Fibroblast of lung (primary cell): ENCODE data around the gene KIF1B. TPM values are rescaled to one million over a fixed set of nuclear protein-coding genes. Genes with fewer than 3 reads are reported as not detected.

Experiments
- DNase-seq, 2 donors: peaks; one replicate each; pipeline versions ENCODE4 v3.0.0 to v3.0.0-alpha.2; 2010; ENCODE audit warnings: low read depth in 2 of 2
- H2AFZ ChIP-seq: 2 replicates; pipeline ENCODE4 v1.5.1; 2012; ENCODE audit warnings: low read length, control low read depth, inconsistent platforms
- H3K27ac ChIP-seq: 2 replicates; pipeline ENCODE4 v1.5.1; 2011; ENCODE audit warnings: low read length, control low read depth; ENCODE audit not compliant: insufficient read depth
- H3K27me3 ChIP-seq: 2 replicates; pipeline ENCODE4 v1.5.1; 2011; ENCODE audit warnings: mild to moderate bottlenecking, low read length; ENCODE audit not compliant: control insufficient read depth, insufficient read depth
- H3K36me3 ChIP-seq: 2 replicates; pipeline ENCODE4 v1.5.1; 2011; ENCODE audit warnings: low read length; ENCODE audit not compliant: control insufficient read depth, insufficient read depth
- H3K4me1 ChIP-seq: 2 replicates; pipeline ENCODE4 v1.5.1; 2011; ENCODE audit warnings: low read length; ENCODE audit not compliant: control insufficient read depth, insufficient read depth; ENCODE audit errors: extremely low read depth
- H3K4me2 ChIP-seq: 2 replicates; pipeline ENCODE4 v1.5.1; 2011; ENCODE audit warnings: low read length, control low read depth; ENCODE audit not compliant: insufficient read depth; ENCODE audit errors: extremely low read depth
- H3K4me3 ChIP-seq, 4 experiments: fragments of 200-600 bp in 1 of 4; sonication (generic) in 1 of 4; replicated peaks in 1 of 4; 2 replicates each; pipeline ENCODE4 v1.5.1; 2011 to 2016; ENCODE audit warnings: low read length in 4 of 4, low read depth in 3 of 4, mild to moderate bottlenecking in 3 of 4, control low read depth in 2 of 4, inconsistent platforms in 1 of 4, mixed read lengths in 1 of 4; ENCODE audit not compliant: insufficient read depth in 1 of 4; ENCODE audit errors: control extremely low read depth in 1 of 4
- H3K79me2 ChIP-seq: 2 replicates; pipeline ENCODE4 v1.5.1; 2012; ENCODE audit warnings: mild to moderate bottlenecking, low read length, inconsistent platforms; ENCODE audit not compliant: control insufficient read depth, insufficient read depth
- H3K9ac ChIP-seq: 2 replicates; pipeline ENCODE4 v1.5.1; 2011; ENCODE audit warnings: mild to moderate bottlenecking, low read length, control low read depth; ENCODE audit not compliant: insufficient read depth
- H3K9me3 ChIP-seq: 2 replicates; pipeline ENCODE4 v1.5.1; 2012; ENCODE audit warnings: low read depth, low read length; ENCODE audit not compliant: control insufficient read depth, insufficient read depth
- H4K20me1 ChIP-seq: 2 replicates; pipeline ENCODE4 v1.5.1; 2011; ENCODE audit warnings: low read length; ENCODE audit not compliant: control insufficient read depth, insufficient read depth; ENCODE audit errors: extremely low read depth
- EZH2 ChIP-seq: IDR thresholded peaks from 2 replicates; pipeline ENCODE4 v1.5.1; 2012; ENCODE audit warnings: low read length, control low read depth, mild to moderate bottlenecking; ENCODE audit errors: missing control alignments
- polyA plus RNA-seq, 2 donors: library from polyadenylated mRNA; depleted of rRNA in 1 of 2; stranded (reverse) in 1 of 2; unstranded in 1 of 2; fragments of >200 nt; gene quantifications; 2 replicates each; pipeline ENCODE4 v1.2.1, GENCODE V29; 2011 to 2012; ENCODE audit warnings: missing spikeins in 1 of 2
- total RNA-seq: library from RNA; depleted of rRNA; stranded (reverse); fragments of >200 nt; gene quantifications from 2 replicates; pipeline ENCODE4 v1.2.1, GENCODE V29; 2014
- TF ChIP-seq, protein P1 (sequence below), 2 donors: IDR thresholded peaks in 1 of 2; conservative IDR thresholded peaks in 1 of 2; 1 replicate in 1 of 2; 2 replicates in 1 of 2; pipeline ENCODE4 v1.5.1; 2011 to 2012; ENCODE audit warnings: low read length in 2 of 2, control low read depth in 1 of 2, inconsistent platforms in 1 of 2, low read depth in 1 of 2, mild to moderate bottlenecking in 1 of 2

KIF1B gene
- total and polyA plus RNA-seq, 2 donors (not counting 1 experiment from before 2014, with no cell fraction given): 23.6 to 34.3 TPM

DNA sequence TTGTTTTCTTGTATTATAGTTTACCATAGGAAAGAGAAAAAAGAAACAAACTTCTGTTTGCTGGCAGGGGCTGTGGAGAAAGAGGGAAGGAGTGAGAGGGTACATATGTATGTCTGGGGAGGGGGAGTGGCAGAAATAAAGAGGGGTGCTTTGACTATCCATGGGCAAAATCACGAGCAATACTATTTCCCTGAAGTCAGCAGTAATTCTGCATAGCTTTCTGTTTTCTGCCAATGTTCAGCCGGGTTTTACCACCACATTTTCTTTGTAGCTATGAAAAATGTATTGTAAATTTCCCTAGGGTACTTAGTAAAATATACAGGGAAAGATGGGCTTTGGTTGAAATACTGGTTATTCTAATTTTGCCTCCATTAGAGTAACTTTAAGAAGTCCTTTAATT, 143.3 kb downstream of the KIF1B start:
- DNase-seq: no peak
- H3K4me3 ChIP-seq: no peak overlapping the region
- TF ChIP-seq, protein P1, sequence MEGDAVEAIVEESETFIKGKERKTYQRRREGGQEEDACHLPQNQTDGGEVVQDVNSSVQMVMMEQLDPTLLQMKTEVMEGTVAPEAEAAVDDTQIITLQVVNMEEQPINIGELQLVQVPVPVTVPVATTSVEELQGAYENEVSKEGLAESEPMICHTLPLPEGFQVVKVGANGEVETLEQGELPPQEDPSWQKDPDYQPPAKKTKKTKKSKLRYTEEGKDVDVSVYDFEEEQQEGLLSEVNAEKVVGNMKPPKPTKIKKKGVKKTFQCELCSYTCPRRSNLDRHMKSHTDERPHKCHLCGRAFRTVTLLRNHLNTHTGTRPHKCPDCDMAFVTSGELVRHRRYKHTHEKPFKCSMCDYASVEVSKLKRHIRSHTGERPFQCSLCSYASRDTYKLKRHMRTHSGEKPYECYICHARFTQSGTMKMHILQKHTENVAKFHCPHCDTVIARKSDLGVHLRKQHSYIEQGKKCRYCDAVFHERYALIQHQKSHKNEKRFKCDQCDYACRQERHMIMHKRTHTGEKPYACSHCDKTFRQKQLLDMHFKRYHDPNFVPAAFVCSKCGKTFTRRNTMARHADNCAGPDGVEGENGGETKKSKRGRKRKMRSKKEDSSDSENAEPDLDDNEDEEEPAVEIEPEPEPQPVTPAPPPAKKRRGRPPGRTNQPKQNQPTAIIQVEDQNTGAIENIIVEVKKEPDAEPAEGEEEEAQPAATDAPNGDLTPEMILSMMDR (conservative IDR thresholded peaks at IDR 0.05 in 1 of 2, IDR thresholded peaks at IDR 0.05 in 1 of 2; ENCODE audit: low read depth in 1 of 2, low read length in 2 of 2): no peak
- TF ChIP-seq EZH2: no peak

DNA sequence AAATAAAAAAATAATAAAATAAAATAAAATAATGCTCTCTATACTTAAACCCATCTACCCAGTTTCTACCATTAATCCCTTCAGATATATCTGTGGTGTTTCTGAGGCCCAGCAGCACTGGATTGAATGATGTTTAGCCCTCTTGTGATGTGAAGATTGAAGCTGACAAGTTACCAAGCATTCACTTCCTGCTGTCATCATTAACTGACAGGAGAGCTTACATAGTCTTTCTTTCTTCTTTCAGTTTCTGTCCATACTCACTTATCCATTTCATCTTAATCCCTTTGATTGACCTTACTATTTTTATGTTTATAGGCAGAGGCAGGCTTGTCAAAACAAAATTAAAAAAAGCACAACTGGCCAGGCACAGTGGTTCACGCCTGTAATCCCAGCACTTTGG, 149.7 kb downstream of the KIF1B start:
- Histone ChIP-seq H3K4me2 (no peak overlapping the region), H4K20me1 (no peaks in the 10 kb centered on the region), H3K27me3 (no peaks in the 10 kb centered on the region), H3K27ac (no peak overlapping the region), H3K36me3 (no peaks in the 10 kb centered on the region), H3K9me3 (no peaks in the 10 kb centered on the region), H3K4me3 (no peak overlapping the region), H3K4me1 (no peaks in the 10 kb centered on the region), H3K79me2 (no peaks in the 10 kb centered on the region), H3K9ac (no peak overlapping the region), H2AFZ (no peak overlapping the region)
- DNase-seq: no peak
- no peak for TF ChIP-seq EZH2
- TF ChIP-seq, protein P1 (conservative IDR thresholded peaks at IDR 0.05 in 1 of 2, IDR thresholded peaks at IDR 0.05 in 1 of 2; ENCODE audit: low read depth in 1 of 2, low read length in 2 of 2): no peak

More for the DNA sequence above, 143.3 kb downstream of the KIF1B start:
- Histone ChIP-seq H3K27me3 (no peaks in the 10 kb centered on the region), H3K9me3 (no peaks in the 10 kb centered on the region), H3K9ac (no peak overlapping the region), H2AFZ (no peak overlapping the region), H3K36me3 (no peaks in the 10 kb centered on the region), H3K4me1 (no peaks in the 10 kb centered on the region), H3K27ac (no peak overlapping the region), H4K20me1 (no peaks in the 10 kb centered on the region), H3K79me2 (no peaks in the 10 kb centered on the region), H3K4me2 (no peak overlapping the region)

DNA sequence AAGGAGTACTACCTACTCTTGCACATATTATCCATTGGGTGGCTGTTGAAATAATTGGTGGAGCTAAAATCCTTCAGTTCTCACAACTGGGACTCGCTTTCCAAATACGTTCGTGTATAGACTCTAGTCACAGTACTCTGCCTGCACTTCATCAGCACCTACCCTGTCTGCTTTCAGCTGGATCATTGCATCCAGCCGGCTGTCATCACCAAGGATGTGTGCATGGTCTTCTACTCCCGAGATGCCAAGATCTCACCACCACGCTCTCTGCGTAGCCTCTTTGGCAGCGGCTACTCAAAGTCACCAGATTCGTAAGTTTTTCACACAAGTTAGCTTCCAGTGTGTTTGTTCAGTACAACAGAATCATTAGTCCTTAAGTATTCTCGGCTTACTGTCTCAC, 151.1 kb downstream of the KIF1B start:
- peaks cover 2% of the 10 kb centered on the region for H3K36me3 ChIP-seq
- no peaks in the 10 kb centered on the region for H3K27me3 ChIP-seq
- H3K27ac ChIP-seq: no peak overlapping the region
- no peak for DNase-seq
- H2AFZ ChIP-seq: no peak overlapping the region
- no peaks in the 10 kb centered on the region for H4K20me1 ChIP-seq
- H3K79me2 ChIP-seq: no peaks in the 10 kb centered on the region
- no peak overlapping the region for H3K4me2 ChIP-seq
- no peaks in the 10 kb centered on the region for H3K4me1 ChIP-seq
- no peak overlapping the region for H3K4me3 ChIP-seq
- H3K9me3 ChIP-seq: no peaks in the 10 kb centered on the region
- TF ChIP-seq EZH2: no peak
- TF ChIP-seq, protein P1 (conservative IDR thresholded peaks at IDR 0.05 in 1 of 2, IDR thresholded peaks at IDR 0.05 in 1 of 2; ENCODE audit: low read depth in 1 of 2, low read length in 2 of 2): no peak
- H3K9ac ChIP-seq: no peak overlapping the region
